GM19239 (cell line): ENCODE data around the gene PATJ.

Experiments used
- DNase-seq: peaks from one replicate; pipeline ENCODE4 v3.0.0; 2011; ENCODE audit warnings: low spot score; ENCODE audit not compliant: insufficient read length
- FAIRE-seq: peaks from 2 replicates; lab custom pipeline; 2011; peaks lifted over from hg19 to GRCh38; lab: Jason Lieb, UNC

Gene PATJ

GRCh38 chr1:62076286-62076685, 334.0 kb downstream of the PATJ start:
- FAIRE-seq, result no peak
- no peak for DNase-seq

- no peak for FAIRE-seq
These were observed 335.5 kb downstream of the PATJ start for GRCh38 chr1:62077821-62078220.

GRCh38 chr1:62082456-62083363, 340.4 kb downstream of the PATJ start:
- DNase-seq (peak; percentile 20), FAIRE-seq (peak; percentile 89)

More at GRCh38 chr1:62077821-62078220, 335.5 kb downstream of the PATJ start:
- DNase-seq, result no peak

- DNase-seq (no peak), FAIRE-seq (no peak)
These were observed 342.1 kb downstream of the PATJ start for GRCh38 chr1:62084310-62084890.

DNA sequence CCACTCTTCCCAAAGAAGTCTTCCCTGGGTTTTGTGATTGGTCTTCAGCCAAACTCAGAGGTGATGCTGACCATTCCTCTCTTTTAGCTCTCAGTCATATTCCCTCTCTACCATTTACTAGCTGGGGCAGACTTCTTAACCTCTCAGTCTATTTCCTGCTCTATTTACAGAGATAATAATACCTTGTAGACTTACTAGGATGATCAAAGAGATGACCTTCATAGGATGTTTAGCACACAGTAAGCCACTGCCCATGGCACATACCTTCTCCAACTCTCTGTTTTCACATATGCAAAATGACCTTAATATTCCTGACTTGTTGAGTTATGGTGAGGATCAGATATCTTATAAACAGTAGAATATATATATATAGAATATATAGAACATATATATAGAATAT, 346.2 kb downstream of the PATJ start:
- FAIRE-seq (no peak), DNase-seq (no peak)

- FAIRE-seq (no peak), DNase-seq (no peak)
These were observed 347.3 kb downstream of the PATJ start for GRCh38 chr1:62089570-62089969.

GRCh38 chr1:62090016-62090415, 347.7 kb downstream of the PATJ start:
- DNase-seq (no peak), FAIRE-seq (no peak)

DNA sequence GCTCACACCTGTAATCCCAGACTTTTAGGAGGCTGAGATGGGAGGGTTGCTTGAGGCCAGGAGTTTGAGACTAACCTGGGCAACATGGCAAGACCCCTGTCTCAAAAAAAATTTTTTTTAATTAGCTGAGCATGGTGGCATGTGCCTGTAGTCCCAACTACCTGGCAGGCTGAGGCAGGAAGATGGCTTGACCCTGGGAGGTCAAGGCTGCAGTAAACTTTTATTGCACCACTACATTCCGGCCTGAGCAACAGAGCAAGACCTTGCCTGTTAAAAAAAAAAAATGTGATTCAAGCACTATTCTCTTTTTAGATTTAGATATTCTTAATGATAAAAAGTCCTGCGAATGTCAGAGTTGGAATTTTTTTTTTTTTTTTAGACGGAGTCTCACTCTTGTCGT, 349.8 kb downstream of the PATJ start:
- FAIRE-seq (no peak), DNase-seq (no peak)

GRCh38 chr1:62093261-62093660, 351.0 kb downstream of the PATJ start:
- no peak for DNase-seq

DNA sequence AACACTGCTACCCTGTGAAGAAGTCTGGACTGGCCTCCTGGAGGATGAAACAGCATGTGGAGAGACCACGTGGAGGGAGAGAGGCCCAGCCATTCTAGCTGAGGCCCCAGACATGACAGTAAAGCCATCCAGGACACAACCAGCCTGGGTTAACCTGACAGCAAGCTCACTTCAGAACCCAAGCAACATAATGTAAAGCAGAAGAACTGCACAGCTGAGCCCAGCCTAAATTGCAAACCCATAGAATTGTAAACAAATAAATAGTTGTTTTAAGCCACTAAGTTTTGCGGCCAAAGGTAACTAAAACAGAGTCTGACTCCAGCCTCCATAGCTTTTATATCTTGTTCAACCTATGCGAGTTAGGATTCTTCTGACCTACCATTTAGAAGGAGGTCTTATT, 355.2 kb downstream of the PATJ start:
- FAIRE-seq, result no peak

More at GRCh38 chr1:62093261-62093660, 351.0 kb downstream of the PATJ start:
- no peak for FAIRE-seq

GRCh38 chr1:62100442-62100841, 358.2 kb downstream of the PATJ start:
- DNase-seq (no peak), FAIRE-seq (no peak)

More for the DNA sequence above, 355.2 kb downstream of the PATJ start:
- DNase-seq, result no peak

DNA sequence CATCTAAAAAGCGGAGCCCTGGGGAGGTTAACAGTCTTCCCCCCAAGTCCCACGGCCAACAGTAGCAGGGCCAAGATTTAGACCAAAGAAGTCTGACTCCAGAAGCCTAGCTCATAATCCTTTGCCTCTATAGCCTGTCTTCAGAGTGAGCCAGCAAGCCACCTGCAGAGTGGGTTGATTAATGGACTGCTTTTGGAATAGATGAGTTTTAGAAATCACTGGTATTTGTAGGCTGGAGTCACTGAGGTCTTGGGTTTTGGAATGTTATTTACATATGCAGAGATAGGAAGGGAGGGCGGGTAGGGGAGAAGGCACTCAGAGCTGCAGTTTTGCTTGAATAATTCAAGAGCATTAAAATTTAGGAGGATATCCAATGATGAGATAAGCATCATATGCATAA, 361.6 kb downstream of the PATJ start:
- no peak for FAIRE-seq
- no peak for DNase-seq

GRCh38 chr1:62107923-62108322, 365.6 kb downstream of the PATJ start:
- DNase-seq (no peak), FAIRE-seq (no peak)

GRCh38 chr1:62109124-62109523, 366.8 kb downstream of the PATJ start:
- FAIRE-seq (no peak), DNase-seq (no peak)

DNA sequence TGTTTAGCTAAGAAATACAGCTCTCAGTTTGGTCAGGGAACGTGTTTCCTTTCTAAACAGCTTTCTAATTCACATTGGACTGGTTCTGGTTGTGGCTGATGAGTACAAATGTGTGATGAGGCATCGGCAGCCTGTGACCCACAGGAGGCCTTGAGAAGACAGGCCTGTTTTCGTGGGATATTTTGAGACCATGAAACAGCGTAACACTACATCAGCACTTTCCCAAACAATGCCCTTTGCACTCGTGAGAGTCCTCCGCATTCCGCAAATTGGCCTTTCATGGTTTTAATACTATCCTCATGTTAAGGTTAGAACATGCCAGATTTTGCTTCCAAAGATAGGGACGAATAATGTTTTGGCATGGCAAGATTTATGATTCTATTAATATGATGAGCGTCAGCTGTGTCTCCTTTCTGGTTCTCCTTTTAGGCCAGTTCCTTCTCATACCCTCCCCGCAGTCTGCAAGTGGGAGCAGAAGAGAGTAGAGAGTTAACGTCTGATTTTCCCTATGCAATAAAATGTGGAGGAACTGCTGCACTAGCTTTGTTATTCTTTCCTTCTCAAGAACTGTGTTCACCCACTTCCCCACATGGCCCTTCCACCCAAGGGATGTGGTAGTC, 368.0 kb downstream of the PATJ start:
- DNase-seq (no peak), FAIRE-seq (no peak)

GRCh38 chr1:62111084-62111483, 368.8 kb downstream of the PATJ start:
- DNase-seq (no peak), FAIRE-seq (no peak)

DNA sequence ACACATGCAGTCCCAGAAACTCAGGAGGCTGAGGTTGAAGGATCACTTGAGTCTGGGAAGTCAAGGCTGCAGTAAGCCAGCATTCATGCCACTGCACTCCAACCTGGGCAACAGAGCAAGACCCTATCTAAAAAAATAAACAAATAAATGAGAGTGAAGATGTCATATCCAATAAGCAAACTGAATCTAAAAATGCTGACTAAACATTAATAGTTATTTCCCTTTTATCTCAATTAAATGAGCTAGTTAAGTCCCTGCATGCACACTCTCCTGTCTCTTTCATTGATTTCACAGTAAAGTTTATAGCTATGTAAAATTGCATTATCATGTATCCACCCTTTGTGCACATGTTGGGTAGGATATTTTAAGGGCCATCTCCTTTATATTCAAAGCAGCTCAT, 371.2 kb downstream of the PATJ start:
- FAIRE-seq (no peak), DNase-seq (no peak)

DNA sequence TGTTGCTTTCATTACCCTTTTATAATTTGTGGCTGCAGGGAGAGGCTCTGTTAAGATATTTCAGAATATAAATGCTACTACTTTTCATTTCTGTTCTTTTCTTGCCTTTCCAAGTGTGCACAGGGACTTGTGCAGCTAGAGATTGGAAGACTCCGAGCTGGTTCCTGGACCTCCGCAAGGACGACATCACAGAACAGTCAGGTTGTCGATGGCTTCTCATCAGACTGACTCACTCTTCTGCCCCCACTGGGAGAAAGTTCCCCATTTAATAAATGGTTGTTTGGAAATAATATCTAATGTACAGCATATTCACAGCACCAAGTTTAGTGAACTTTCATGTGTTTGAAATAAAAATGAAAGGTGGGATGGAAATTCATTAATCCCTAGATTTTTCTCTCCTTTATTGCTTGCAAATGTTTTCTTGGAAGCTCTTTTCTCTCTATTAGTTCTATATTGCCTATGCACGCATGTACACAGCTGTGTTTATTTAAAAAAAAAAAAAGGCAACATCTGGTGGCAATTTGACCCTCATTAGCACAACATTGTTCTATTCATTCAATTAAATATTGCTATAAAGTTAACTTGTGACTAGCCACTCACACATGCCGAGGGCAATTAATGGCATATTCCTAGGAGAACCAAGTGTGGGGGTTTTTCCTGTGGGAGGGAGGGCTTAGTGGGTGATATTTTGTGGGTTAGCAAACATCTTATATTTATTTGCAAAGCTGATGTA, 374.9 kb downstream of the PATJ start:
- no peak for FAIRE-seq
- no peak for DNase-seq

DNA sequence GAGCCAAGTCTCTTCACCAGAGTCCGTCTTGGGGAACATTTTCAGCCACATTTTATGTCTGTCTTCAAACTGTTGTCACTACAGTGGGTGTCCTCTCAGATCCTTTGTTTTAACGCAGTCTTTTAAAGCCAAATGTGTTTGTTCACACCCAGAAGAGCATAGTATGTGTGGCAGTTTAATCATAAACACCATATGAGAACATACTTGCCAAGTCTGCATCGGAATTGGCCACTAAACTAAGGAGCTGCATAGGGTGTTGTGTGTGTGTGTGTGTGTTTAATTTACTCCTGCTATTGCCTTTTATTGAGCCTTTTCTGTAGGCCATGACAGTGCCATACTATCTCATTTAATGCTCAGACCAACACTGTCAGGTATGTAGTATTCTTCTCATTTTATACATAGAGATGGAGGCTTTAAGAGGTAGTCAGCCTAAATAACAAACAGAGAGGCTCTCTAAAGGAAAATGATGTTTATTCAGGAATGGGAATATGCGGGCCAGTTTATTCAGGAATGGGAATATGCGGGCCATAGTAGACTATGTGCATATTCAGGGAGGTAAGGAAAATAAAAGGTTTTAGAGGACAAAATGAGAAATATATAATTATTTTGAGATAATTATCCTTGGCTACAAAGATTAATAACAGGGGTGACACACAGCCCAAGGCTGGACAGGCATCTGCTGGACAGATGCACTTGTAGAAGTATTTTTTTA, 384.5 kb downstream of the PATJ start:
- DNase-seq (no peak), FAIRE-seq (no peak)

GRCh38 chr1:62128745-62129144, 386.5 kb downstream of the PATJ start:
- FAIRE-seq, result no peak

More at GRCh38 chr1:62128745-62129144, 386.5 kb downstream of the PATJ start:
- no peak for DNase-seq
